NK-92 (cell line): ENCODE results near the gene DTX2.
"Not testable (repeated sequence)": the region's sequence is repeated elsewhere in the genome, so short reads cannot be mapped to it uniquely, and the experiment has no call there.

Source experiments
- DNase-seq: peaks from one replicate; lab custom pipeline; 2025; ENCODE audit not compliant: unreplicated experiment; lab: John Stamatoyannopoulos, UW

The DTX2 gene

DNA sequence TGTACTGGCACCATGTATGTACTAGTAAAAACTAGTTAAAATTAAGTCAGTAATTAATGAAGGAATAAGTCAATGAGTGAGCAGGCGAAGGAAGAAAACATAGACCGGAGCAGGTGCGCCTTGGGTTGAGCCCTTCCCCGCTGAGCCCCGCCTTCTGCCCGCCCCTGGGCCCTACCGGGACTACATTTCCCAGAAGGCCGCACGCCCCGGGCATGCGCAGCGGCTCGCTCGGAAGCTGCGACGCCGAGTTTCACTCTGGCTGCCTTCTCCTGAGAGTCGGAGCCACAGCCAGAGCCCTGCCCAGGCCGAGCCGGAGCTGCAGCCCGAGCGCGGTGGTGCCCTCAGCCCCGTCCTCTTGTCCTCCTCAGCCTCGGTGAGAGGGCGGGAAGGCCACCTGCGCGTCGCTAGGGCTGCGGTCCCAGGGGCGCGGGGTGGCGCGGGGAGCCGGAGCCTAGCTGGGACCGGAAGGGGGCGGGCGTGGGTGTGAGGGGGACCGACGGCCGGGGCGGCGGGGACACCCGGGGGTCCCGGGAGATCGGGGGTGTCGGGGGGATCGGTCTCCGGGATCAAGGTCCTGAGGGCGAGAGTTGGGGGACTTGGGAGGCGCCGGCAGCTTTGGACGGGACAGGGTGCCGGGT lies at the start of gene DTX2:
Gene DTX2 (plus strand): TSS at position 246 of the 638 bp plus-strand sequence. CDS start 18,801 bp downstream, outside the sequence.
- DNase-seq: not testable (repeated sequence)

DNA sequence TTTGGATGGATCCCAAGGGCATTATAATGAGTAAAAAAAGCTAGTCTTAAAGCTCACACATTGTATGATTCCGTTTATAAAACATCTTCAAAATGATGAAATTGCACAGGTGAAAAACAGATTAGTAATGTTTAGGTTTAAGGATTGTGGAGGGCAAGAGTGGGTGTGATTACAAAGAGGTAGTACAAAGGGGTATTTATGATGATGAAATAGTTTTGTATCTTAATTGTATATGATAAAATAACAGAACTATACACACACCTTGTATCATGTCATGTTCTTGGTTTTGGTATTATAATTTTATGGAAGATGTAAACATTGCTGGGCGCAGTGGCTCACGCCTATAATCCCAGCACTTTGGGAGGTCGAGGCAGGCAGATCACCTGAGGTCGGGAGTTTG lies 49.3 kb upstream of the DTX2 start:
- no peak for DNase-seq

DNA sequence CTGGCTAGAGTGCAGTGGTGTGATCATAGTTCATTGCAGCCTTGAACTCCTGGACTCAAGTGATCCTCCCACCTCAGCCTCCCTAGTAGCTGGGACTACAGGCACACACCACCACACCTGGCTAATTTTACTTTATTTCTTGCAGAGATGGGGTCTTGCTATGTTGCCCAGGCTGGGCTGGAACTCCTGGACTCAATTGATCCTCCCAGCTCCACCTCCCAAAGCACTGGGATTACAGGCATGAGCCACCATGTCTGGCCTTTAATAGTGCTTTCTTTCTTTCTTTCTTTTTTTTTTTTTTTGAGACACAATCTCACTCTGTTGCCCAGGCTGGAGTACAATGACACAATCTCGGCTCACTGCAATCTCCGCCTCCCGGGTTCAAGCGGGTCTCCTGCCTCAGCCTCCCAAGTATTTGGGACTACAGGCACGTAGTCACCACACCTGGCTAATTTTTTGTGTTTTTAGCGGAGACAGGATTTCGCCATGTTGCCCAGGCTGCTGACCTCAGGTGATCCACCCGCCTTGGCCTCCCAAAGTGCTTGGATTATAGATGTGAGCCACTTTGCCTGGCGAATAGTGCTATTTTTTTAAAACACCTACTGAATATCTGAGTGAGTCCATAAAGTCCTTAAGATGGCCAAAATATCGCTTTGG lies 43.7 kb upstream of the DTX2 start:
- not testable (repeated sequence) for DNase-seq

DNA sequence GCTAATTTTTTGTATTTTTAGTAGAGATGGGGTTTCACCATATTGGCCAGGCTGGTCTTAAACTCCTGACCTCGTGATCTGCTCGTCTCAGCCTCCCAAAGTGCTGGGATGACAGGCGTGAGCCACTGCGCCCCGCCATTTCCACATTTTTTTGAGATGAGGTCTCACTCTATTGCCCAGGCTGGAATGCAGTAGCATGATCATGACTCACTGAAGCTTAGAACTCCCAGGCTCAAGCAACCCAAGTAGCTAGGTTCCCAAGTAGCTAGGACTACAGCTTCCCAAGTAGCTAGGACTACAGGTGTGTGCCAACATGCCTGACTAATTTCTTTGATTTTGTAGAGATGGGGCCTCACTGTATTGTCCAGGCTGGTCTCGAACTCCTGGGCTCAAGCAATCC lies 40.4 kb upstream of the DTX2 start:
- not testable (repeated sequence) for DNase-seq

DNA sequence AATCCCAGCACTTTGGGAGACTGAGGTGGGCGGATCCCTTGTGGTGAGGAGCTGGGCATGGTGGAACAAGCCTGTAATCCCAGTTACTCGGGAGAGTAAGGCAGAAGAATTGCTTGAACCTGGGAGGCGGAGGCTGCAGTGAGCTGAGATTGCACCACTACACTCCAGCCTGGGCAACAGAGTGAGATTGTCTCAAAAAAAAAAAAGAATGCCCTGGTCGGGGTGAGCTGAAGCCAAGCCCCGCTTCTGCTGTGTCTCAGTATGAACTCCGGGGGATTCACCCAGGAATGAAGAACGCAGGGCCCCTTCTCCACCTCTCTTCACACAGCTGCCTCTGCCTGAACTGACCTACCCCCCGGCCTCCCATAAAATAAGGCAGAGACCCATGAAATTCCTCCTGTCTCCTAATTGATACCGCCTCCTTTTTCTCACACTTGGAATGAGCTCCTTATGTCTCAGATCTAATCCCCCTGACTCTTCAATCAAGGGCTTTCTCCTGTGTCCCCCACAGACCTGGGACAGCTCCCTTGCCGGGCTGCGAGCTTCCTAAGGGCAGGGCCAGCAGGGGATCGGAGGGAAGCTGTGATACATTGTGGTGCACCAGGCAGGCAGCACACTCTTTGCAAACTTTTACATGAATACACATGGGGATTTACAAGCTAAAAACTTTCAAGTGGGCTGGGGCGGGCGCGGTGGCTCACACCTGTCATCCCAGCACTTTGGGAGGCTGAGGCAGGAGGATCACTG lies 37.7 kb upstream of the DTX2 start:
- no peak for DNase-seq

DNA sequence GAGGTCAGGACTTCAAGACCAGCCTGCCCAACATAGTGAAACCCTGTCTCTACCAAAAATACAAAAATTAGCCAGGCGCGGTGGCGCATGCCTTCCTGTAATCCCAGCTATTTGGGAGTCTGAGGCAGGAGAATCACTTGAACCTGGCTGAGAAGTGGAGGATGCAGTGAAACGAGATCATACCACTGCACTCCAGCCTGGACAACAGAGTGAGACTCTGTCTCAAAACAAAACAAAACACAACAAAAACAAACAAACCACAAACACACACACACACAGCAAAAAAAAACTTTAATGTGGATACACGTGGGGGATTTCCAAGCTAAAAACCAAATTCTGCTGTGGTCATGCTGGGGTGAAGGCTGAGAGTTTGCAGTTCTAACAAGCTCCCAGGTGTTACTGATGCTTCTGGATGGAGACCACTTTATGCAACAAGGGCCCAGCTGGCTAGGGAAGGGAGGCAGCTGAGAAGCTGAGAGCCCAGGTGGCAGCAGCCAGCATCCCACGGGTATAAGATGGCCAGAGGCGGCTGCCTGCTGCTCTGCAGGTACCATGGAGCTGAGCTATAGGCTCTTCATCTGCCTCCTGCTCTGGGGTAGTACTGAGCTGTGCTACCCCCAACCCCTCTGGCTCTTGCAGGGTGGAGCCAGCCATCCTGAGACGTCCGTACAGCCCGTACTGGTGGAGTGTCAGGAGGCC lies 36.9 kb upstream of the DTX2 start, which contains the start of gene ZP3:
Gene ZP3 (plus strand): TSS at position 538 of the 699 bp plus-strand sequence. CDS start 15 bp downstream, at position 553.
- no peak for DNase-seq

DNA sequence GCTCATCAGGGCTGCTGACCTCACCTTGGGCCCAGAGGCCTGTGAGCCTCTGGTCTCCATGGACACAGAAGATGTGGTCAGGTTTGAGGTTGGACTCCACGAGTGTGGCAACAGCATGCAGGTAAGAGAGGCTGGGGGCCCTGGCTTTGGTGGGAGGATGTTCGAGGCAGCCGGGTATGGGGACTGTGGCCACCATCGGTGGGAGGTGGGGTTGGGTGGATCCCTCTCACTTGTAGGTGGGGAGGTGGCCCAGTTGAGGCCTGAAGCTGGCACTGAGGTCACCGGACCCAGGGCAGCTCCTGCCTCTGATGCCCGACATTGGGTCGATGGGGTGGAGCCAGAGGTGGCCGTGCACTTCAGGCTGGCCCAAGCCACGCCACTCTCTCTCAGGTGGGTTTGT lies 36.4 kb upstream of the DTX2 start:
- DNase-seq: no peak

DNA sequence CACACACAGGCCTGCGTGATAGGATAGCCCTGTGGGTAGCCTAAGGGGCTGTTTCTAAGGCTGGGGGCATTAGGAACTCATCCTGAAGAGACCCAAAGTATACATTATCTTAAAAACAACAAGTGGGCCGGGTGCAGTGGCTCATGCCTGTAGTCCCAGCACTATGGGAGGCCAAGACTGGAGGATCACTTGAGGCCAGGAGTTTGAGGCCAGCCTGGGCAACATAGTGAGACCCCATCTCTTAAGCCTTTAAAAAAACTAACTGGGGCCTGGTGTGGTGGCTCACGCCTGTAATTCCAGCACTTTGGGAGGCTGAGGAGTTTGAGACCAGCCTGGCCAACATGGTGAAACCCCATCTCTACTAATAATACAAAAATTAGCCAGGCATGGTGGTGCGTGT lies 36.0 kb upstream of the DTX2 start:
- DNase-seq: not testable (repeated sequence)

DNA sequence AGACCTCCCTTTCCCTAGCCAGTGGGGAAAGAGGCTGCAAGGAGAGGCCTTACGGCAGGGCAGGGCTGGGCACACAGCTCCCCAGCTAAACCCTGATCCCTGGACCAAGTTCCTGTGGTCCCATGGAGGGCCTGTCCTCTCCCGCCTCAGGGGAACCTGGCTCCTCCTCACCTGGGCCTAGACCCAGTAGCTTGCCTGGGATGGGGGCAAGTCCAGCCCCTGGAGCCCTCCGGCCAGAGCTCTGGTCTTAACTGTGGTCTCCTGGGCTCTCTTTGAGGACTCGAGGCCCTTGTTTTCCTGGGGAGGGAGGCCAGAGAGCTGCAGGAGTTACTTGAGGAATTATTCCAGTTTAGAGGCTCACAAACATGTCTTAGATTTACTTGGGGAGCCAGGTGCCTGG lies 35.3 kb upstream of the DTX2 start:
- no peak for DNase-seq

DNA sequence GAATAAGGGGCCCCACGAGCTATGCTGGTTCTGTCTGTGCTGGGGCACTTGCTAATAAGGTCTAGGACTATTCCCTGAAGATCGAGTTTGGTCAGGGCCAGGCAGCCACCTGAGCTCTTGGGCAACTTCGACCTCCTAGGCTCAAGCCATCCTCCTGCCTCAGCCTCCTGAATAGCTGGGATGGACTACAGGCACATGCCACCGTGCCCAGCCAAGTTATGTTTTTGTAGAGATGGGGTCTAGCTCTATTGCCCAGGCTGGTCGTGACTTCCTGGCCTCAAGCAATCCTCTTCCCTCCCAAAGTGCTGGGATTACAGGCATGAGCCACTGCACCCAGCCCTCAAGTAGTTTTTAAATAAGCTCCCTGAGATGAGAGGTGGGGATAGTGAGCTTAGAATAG lies 33.9 kb upstream of the DTX2 start:
- DNase-seq: no peak

DNA sequence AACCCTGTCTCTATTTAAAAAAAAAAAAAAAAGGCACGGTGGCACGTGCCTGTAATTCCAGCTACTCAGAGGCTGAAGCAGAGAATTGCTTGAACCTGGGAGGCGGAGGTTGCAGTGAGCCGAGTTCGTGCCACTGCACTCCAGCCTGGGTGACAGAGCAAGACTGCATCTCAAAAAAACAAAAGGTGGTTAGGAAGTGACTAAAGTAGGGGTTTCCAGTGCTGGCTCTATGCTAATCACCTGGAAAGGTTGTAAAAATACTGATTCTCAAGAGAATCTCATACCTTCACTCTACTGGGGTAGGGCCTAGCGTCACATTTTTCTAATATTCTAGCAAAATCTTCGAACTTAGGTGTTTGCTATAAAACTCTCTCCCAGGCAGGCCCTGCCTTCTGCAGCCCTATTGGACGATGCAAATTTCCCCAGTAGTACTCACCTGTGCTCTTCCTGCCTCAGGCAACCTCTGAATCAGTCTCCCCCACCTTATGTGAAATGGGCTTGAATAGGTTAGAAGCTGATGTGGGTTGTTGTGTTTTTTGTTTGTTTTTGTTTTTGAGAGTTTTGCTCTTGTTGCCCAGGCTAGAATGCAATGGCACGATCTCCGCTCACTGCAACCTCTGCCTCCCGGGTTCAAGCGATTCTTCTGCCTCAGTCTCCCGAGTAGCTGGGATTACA lies 33.2 kb upstream of the DTX2 start:
- no peak for DNase-seq

DNA sequence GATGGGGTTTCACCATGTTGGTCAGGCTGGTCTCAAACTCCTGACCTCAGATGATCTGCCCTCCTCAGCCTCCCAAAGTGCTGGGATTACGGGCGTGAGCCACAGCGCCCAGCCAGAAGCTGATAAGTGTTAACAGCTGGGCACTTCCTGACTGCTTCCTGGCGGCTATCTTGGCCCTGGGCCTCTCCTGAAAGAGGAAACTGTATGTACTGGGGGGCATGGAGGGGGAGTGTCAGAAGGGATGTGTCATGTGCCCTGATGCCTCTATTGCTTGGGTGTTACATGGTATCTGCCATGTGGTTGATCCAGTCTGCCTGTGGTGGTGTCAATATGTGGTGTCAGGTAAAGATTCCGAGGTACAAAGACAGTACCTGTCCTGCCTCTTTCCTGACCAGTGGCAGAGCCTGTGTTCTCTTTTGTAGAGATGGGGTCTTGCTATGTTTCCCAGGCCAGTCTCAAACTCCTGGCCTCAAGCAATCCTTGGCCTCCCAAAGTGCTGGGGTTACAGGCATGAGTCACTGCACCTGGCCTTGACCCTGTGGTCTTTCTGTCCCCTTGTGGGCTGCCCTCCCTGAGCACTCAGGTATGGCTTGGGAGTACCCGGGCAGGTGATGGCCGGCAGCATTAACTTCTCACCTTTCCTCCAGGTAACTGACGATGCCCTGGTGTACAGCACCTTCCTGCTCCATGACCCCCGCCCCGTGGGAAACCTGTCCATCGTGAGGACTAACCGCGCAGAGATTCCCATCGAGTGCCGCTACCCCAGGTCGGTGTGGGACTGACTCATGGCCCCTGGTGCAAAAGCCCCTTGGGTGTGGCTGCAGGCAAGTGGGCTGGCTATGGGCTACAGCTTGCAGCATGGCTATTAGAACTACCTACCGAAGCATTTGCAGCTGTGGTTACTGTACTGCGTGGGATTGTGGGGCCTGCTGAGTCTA lies 32.4 kb upstream of the DTX2 start:
- no peak for DNase-seq

DNA sequence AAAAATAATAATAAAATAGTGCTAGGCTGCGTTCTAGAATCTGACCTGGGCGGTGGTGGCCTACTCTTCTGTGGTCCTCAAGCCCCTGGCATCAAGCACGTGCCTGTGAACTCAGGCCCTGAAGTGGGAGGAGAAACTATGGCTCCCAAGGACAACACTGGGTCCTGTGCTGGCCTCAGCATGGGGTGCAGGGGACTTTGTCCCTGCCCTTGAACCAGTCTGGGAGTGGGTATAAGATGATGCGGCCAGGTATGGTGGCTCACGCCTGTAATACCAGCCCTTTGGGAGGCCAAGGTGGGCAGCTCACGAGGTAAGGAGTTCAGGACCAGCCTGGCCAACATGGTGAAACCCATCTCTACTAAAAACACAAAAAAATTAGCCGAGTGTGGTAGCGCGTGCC lies 31.3 kb upstream of the DTX2 start:
- no peak for DNase-seq

DNA sequence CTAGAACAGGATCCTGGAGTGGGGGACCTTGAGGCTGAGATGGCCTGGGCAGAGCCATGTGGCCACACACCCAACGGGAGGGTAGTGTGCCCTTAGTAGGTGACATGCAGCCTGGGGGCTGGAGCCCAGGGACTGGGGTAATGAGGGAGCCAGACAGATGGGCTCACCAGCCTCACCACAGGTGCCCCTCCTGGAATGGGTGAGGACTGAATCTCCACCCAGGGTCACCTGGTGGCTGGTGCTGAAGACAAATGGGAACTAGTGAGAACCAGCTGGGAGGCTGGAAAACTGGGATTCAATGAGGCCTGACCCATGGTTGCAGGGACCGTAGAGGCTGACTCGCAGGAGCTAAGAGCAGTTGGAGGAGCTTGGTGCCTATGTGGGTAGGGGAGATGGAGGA lies 30.7 kb upstream of the DTX2 start:
- DNase-seq: no peak

DNA sequence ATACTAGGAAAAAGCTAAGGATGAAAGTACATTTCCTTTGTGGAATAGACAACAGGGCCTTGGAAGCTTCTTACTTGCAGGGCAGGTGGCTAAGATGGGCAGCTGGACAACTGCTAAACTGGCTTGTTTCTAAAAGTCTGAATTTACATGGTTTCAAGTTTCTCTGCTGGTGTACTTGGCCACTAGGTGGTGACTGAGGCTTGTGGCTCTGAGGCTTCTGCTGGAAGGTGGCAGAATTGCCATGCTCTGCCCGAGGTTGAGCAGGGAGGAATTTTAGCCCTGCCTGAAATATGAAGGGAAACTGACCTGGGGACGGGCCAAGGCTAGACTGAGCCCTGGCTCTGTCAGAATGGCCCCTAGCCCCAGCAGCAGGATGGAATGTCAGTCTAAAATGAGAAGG lies 23.6 kb upstream of the DTX2 start:
- not testable (repeated sequence) for DNase-seq

DNA sequence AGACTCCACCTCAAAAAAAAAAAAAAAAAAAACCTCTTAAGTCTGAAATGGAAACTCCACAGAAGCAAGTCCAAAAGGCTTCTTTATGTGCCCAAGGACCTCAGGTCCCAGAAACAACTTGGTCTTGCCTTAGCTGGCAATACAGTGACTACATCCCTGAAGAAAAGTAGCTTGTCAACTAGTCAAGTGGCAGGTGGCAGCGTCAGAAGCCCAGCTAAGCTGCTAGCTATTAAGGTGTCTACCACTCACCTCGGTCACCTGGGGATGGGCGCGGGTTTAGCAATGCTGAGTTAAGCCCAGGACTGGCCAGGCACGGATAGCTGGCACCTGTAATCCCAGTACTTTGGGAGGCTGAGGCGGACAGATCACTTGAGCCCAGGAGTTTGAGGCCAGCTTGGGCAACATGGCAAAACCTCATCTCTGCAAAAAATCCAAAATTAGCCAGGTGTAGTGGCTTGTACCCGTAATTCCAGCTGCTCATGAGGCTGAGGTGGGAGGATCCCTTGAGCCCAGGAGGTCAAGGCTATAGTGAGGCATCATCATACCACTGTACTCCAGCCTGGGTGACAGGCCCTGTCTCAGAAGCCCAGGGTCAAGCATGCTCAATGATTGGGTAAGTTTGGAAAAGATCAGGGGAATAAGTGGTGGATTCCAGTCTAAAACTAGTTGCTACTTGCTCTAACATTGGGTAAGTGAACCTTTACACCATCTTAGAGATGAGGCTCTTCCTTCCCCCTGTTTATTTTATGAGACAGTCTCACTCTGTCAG lies 22.2 kb upstream of the DTX2 start:
- not testable (repeated sequence) for DNase-seq

DNA sequence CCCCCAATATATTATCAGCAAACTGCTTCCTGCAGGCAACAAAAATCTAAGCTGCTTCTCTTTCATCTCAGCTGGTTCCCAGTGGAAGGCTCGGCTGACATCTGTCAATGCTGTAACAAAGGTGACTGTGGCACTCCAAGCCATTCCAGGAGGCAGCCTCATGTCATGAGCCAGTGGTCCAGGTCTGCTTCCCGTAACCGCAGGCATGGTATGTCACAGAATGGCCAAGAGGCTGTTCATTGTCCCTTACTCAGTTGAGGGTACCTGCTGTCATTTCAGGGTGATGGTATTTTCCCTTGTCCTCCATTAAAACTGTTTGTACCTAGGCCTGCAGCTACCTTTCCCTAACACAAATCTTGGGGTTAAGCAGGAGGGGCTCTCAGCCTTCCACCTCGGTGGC lies 21.1 kb upstream of the DTX2 start:
- not testable (repeated sequence) for DNase-seq

DNA sequence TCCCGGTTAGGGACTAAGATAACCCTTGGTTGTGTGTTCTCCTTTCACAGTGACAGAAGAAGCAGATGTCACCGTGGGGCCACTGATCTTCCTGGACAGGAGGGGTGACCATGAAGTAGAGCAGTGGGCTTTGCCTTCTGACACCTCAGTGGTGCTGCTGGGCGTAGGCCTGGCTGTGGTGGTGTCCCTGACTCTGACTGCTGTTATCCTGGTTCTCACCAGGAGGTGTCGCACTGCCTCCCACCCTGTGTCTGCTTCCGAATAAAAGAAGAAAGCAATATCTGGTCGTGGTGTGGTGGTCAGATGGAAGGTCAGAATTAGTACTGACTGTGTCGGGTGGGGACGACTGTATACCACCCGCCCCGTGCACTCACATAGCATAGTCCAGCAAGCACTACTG lies 19.7 kb upstream of the DTX2 start:
- not testable (repeated sequence) for DNase-seq
